GM19239 (cell line): ENCODE results near the gene EMILIN1.
"Not testable (repeated sequence)": the region's sequence is repeated elsewhere in the genome, so short reads cannot be mapped to it uniquely, and the experiment has no call there.

Experiments used
- DNase-seq: peaks from one replicate; pipeline ENCODE4 v3.0.0; 2011; ENCODE audit warnings: low spot score; ENCODE audit not compliant: insufficient read length
- FAIRE-seq: peaks from 2 replicates; lab custom pipeline; 2011; peaks lifted over from hg19 to GRCh38; lab: Jason Lieb, UNC

Gene EMILIN1

GRCh38 chr2:27091746-27092695 lies 13.6 kb downstream of the EMILIN1 start:
- no peak for FAIRE-seq
- DNase-seq, result no peak

GRCh38 chr2:27092696-27093429 lies 14.4 kb downstream of the EMILIN1 start:
- FAIRE-seq (no peak), DNase-seq (no peak)

GRCh38 chr2:27093430-27094352 lies 15.3 kb downstream of the EMILIN1 start:
- FAIRE-seq (no peak), DNase-seq (no peak)

GRCh38 chr2:27094353-27094984 lies 16.1 kb downstream of the EMILIN1 start:
- no peak for DNase-seq
- FAIRE-seq, result no peak

GRCh38 chr2:27095427-27095744 lies 17.0 kb downstream of the EMILIN1 start:
- DNase-seq (no peak), FAIRE-seq (no peak)

- DNase-seq (peak; percentile 86), FAIRE-seq (peak; percentile 80)
Measured at GRCh38 chr2:27095745-27096651, 17.6 kb downstream of the EMILIN1 start.

GRCh38 chr2:27096748-27097297 lies 18.4 kb downstream of the EMILIN1 start:
- FAIRE-seq, result no peak
- no peak for DNase-seq

GRCh38 chr2:27097341-27097740 lies 18.9 kb downstream of the EMILIN1 start:
- FAIRE-seq (no peak), DNase-seq (no peak)

GRCh38 chr2:27099334-27099955 lies 21.0 kb downstream of the EMILIN1 start:
- no peak for DNase-seq
- FAIRE-seq, result no peak

- FAIRE-seq, result no peak
- no peak for DNase-seq
Measured at GRCh38 chr2:27100036-27100435, 21.6 kb downstream of the EMILIN1 start.

- DNase-seq, result no peak
Measured at GRCh38 chr2:27102329-27102728, 23.9 kb downstream of the EMILIN1 start.

GRCh38 chr2:27105981-27106380 lies 27.6 kb downstream of the EMILIN1 start:
- FAIRE-seq (no peak), DNase-seq (no peak)

More at GRCh38 chr2:27102329-27102728, 23.9 kb downstream of the EMILIN1 start:
- no peak for FAIRE-seq

GRCh38 chr2:27108221-27108620 lies 29.8 kb downstream of the EMILIN1 start:
- DNase-seq (no peak), FAIRE-seq (no peak)

- DNase-seq, result no peak
- no peak for FAIRE-seq
Measured at GRCh38 chr2:27109083-27109482, 30.7 kb downstream of the EMILIN1 start.

- DNase-seq, FAIRE-seq: not testable (repeated sequence)
Measured at GRCh38 chr2:27110603-27111352, 32.4 kb downstream of the EMILIN1 start.

- FAIRE-seq, DNase-seq: not testable (repeated sequence)
Measured at GRCh38 chr2:27111392-27112078, 33.1 kb downstream of the EMILIN1 start.

GRCh38 chr2:27115519-27115918 lies 37.1 kb downstream of the EMILIN1 start:
- DNase-seq, result no peak

More at GRCh38 chr2:27115519-27115918, 37.1 kb downstream of the EMILIN1 start:
- no peak for FAIRE-seq
